AG04449 (cell line): ENCODE measurements around the gene DOP1B.

Experiments
- CTCF ChIA-PET: fragments of 350-600 bp; formaldehyde crosslinking; extraction: SDS; loops from one replicate; lab custom pipeline; 2021; ENCODE audit warnings: antibody characterized with exemption; lab: Yijun Ruan, JAX
- POLR2A ChIA-PET: fragments of 400-600, 350-600 bp; formaldehyde crosslinking; extraction: SDS; loops from one replicate; lab custom pipeline; 2020; ENCODE audit warnings: antibody characterized with exemption, inconsistent platforms; lab: Yijun Ruan, JAX
- DNase-seq: peaks from one replicate; pipeline ENCODE4 v3.0.0-alpha.2; 2010; ENCODE audit warnings: low read depth, low spot score
- H3K4me3 ChIP-seq: 2 replicates; pipeline ENCODE4 v1.5.1; 2011; ENCODE audit warnings: low read depth, mild to moderate bottlenecking, control low read depth, low read length
- TF ChIP-seq, protein P1 (sequence below): IDR thresholded peaks from one replicate; pipeline ENCODE4 v1.5.1; 2011; ENCODE audit warnings: mild to moderate bottlenecking, moderate library complexity, low read length, control low read depth, inconsistent platforms; ENCODE audit not compliant: insufficient read depth; ENCODE audit errors: missing control alignments

The DOP1B gene

DNA sequence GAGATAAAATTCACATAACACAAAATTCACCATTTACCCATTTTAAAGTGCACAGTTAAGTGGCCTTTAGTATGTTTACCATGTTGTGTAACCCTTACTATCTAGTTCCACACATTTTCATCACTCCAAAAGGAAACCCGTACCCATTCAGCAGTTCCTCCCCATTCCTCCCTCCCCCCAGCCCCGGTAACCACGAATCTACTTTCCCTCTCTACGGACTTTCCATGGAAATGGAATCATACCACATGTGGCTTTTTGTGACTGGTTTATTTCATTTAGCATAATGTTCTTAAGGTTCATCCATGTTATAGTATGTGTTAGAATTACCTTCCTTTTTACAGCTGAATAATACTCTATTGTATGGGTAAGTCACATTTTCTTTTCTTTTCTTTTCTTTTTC is 10.9 kb downstream of the DOP1B start:
- H3K4me3 ChIP-seq: no peak overlapping the region
- ChIA-PET POLR2A (no interaction called here), CTCF (no interaction called here)
- TF ChIP-seq, protein P1, sequence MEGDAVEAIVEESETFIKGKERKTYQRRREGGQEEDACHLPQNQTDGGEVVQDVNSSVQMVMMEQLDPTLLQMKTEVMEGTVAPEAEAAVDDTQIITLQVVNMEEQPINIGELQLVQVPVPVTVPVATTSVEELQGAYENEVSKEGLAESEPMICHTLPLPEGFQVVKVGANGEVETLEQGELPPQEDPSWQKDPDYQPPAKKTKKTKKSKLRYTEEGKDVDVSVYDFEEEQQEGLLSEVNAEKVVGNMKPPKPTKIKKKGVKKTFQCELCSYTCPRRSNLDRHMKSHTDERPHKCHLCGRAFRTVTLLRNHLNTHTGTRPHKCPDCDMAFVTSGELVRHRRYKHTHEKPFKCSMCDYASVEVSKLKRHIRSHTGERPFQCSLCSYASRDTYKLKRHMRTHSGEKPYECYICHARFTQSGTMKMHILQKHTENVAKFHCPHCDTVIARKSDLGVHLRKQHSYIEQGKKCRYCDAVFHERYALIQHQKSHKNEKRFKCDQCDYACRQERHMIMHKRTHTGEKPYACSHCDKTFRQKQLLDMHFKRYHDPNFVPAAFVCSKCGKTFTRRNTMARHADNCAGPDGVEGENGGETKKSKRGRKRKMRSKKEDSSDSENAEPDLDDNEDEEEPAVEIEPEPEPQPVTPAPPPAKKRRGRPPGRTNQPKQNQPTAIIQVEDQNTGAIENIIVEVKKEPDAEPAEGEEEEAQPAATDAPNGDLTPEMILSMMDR: no peak
- no peak for DNase-seq

DNA sequence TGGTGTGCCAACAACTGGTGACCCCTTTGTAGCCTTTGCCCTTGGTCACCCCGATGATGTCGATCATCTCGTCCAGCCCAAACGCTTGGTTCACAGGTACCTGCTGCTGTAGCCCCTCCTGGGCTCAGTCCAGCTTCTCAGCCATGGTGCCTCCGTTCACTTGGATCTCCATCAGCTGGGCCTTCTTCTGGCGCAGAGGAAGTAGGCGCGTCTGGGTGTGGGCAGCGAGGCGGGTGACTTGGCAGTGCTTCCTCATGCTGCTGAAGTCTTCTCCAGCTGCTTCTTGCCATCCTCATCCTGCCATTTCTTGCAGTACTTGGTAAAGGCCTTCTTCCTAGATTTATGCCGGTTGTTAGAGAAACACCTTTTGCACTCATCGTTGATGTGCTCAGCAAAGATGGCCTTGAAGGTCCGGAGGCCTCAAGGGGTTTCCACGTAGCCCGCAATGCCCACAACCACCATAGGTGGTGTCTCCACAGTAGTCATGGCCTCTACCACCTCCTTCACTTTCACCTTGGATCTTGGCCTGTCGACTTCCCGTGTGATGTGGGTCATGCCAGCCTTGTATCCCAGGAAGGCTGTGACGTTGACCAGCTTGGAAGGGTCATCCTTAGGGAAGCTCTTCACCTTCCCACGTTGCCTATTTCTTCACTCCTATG is 13.0 kb downstream of the DOP1B start:
- TF ChIP-seq, protein P1: no peak
- ChIA-PET POLR2A (no interaction called here), CTCF (interaction anchor here (1.5 kb wide), 1 partner anchor 42 kb away, joined by 3 read pairs; no protein-coding TSS in a partner anchor)
- DNase-seq: no peak
- H3K4me3 ChIP-seq: no peak overlapping the region

DNA sequence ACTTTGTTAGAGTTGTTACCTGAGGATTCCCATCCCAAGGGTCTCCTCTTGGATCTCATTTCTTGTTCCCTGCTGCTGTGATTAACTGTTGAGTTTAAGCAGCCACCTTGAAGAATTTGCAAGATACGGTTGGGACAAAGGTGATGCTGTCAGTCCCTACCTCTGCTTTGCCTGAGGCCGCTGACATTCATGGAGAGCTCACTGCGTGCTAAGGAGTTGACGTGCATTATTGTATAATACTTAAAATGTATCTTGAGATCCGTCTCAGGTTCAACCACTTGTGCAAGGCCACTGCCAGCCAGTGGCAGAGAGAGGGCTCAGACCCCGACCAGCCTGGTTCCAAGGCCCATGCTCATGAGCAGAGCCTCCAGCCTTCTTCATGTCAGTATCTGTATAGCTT is 14.2 kb downstream of the DOP1B start:
- DNase-seq: no peak
- no peak overlapping the region for H3K4me3 ChIP-seq
- TF ChIP-seq, protein P1: no peak
- ChIA-PET CTCF (no interaction called here), POLR2A (no interaction called here)

DNA sequence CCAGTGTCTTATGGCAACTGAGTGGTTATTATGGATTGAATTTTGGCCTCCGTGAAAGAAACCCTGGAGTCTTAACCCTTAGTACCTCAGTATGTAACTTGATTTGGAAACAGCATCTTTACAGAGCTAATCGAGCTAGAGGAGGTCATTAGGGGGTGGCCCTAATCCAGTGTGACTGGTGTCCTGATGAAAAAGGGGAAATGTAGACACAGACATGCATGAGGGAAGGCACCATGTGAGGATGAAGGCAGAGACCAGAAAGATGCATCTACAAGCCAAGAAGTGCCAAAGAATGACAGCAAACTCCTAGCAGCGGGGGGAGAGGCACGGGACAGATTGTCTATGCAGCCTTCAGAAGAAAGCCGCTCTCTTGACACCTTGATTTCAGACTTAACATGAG is 14.7 kb downstream of the DOP1B start:
- DNase-seq: no peak
- H3K4me3 ChIP-seq: no peak overlapping the region
- ChIA-PET POLR2A (no interaction called here), CTCF (no interaction called here)
- TF ChIP-seq, protein P1: no peak

DNA sequence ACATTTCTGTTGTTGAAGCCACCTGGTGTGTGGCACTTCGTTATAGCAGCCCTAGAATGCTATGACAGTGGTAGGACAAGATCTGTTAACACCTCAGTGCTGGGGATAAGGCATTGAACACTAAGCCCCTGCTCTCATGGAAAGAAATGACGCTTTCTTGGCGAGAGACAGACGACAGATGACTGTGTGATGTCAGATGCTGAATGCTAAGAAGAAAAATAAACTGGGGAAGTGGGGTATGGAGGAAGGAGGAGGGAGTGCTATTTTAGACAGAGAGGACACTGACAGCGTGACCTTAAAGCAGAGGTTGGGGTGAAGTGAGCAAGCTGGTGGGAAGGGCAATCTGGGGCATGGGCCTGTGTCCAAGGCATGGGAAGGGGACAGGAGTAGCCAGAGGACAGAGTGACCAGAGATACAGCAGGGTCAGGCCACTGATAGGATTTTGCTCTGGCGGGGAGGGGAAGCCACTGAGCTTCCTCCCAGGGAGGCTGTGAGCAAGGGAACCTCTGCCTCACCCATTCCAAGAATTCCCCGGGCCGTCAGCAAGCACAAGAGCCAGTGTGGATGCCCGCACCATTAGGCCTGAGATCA is 15.2 kb downstream of the DOP1B start:
- POLR2A ChIA-PET: interaction anchor here (0.7 kb wide), 1 partner anchor 138 kb away, joined by 3 read pairs; no protein-coding TSS in a partner anchor
- H3K4me3 ChIP-seq: no peak overlapping the region
- CTCF ChIA-PET: interaction anchor here (1.3 to 2.1 kb wide), 2 partner anchors 88 to 89 kb away, joined by 4 to 6 read pairs; no protein-coding TSS in a partner anchor
- DNase-seq: no peak
- TF ChIP-seq, protein P1: no peak

DNA sequence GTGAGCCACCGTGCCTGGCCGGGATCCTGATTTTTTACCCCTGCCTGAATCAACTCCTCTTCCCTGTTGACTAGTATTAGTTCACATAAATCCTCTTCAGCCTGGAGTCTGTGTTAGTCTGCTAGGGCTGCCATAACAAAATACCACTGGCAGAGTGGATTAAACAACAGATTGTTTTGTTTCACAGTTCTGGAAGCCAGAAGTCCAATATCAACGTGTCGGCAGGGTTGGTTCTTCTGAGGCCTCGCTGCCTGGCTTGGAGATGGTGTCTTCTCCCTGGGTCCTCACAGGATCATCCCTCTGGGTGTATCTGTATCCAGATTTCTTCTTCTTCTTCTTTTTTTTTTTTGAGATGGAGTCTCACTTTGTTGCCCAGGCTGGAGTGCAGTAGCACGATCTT is 18.2 kb downstream of the DOP1B start:
- ChIA-PET POLR2A (no interaction called here), CTCF (interaction anchor here (1.5 to 1.6 kb wide), 2 partner anchors 33 to 36 kb away, joined by 3 to 4 read pairs; no protein-coding TSS in a partner anchor)
- H3K4me3 ChIP-seq: no peak overlapping the region
- TF ChIP-seq, protein P1: no peak
- no peak for DNase-seq
